Ectodermal cell (in vitro differentiated cells): ENCODE measurements around the gene AGBL1.

Experiments
- H3K27ac ChIP-seq: 2 replicates; pipeline ENCODE4 v1.7.0; 2013; ENCODE audit warnings: mild to moderate bottlenecking, low read depth, low read length; ENCODE audit not compliant: insufficient read depth, poor library complexity, severe bottlenecking
- H3K27me3 ChIP-seq: 2 replicates; pipeline ENCODE4 v1.7.0; 2013; ENCODE audit warnings: mild to moderate bottlenecking, low read length; ENCODE audit not compliant: insufficient read depth, control insufficient read depth, poor library complexity, severe bottlenecking
- H3K36me3 ChIP-seq: one replicate; pipeline ENCODE4 v1.7.0; 2013; ENCODE audit warnings: low read length; ENCODE audit not compliant: control insufficient read depth, insufficient read depth
- H3K4me1 ChIP-seq: one replicate; pipeline ENCODE4 v1.7.0; 2013; ENCODE audit warnings: low read length; ENCODE audit not compliant: control insufficient read depth, insufficient read depth
- H3K4me3 ChIP-seq: 2 replicates; pipeline ENCODE4 v1.7.0; 2013; ENCODE audit warnings: low read depth, low read length, control low read depth; ENCODE audit not compliant: insufficient read depth
- H3K9me3 ChIP-seq: 2 replicates; pipeline ENCODE4 v1.7.0; 2013; ENCODE audit warnings: mild to moderate bottlenecking, low read length, moderate library complexity; ENCODE audit not compliant: control insufficient read depth
- WGBS, 2 experiments: methylation state at CpG; one replicate each; pipeline ENCODE4 v1.1.7; 2013; ENCODE audit warnings: missing lambda C conversion rate in 2 of 2; 5-methylcytosine and 5-hydroxymethylcytosine counted together

The AGBL1 gene

DNA sequence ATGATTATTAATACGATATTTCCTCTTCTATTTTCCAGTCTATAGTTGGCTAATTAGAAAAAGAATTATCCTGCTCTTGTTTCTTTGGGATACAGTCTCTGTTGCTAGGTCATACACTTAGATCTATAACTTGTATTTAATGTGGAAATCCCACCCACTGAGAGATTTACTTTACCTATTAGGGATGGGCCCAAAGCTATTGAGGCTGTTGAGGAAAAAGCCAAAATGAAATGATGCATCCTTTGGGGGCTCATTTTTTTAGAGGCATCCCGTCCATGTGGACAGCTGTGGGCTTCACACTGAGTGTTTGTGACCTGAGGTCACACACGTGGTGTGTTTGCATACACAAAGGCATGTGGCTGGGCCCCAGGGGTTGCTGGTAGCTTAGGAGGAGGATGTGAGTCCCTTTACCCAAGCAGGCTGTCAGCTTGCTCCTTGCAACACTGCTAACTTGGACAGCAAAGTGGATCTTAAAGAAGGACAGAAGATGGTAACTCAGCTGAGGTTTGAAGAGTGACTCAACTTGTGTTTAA is 477.4 kb downstream of the AGBL1 start:
- peaks cover 36% of the 10 kb centered on the region for H3K4me1 ChIP-seq
- H3K27ac ChIP-seq: no peak overlapping the region
- no peaks in the 10 kb centered on the region for H3K27me3 ChIP-seq
- H3K36me3 ChIP-seq: no peaks in the 10 kb centered on the region
- WGBS, 2 experiments: 29 to 54% methylated on average over 2 to 3 of the region's 3 CpGs
- no peaks in the 10 kb centered on the region for H3K9me3 ChIP-seq
- H3K4me3 ChIP-seq: no peak overlapping the region

DNA sequence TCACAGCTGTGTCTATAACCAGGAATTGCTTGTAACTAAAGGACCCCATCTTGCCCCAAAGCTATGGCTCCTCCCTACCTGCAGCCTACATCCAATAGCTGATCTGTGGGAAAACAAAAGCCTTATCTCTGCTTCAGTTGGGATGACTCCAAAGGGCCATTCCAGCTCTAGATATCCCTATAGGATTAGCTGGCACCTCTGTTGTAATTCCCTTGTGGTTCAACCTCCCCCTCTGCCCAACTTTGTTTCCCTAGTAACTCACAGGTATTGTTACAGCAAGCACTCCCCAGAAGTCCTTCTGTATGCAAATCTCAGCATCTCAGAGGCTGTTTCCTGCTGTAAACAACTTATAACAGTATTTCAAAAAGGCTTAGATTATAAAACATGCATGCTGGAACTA is 478.6 kb downstream of the AGBL1 start:
- no peak overlapping the region for H3K4me3 ChIP-seq
- peaks cover 36% of the 10 kb centered on the region for H3K4me1 ChIP-seq
- no peaks in the 10 kb centered on the region for H3K36me3 ChIP-seq
- H3K27ac ChIP-seq: no peak overlapping the region
- H3K9me3 ChIP-seq: no peaks in the 10 kb centered on the region
- no peaks in the 10 kb centered on the region for H3K27me3 ChIP-seq

DNA sequence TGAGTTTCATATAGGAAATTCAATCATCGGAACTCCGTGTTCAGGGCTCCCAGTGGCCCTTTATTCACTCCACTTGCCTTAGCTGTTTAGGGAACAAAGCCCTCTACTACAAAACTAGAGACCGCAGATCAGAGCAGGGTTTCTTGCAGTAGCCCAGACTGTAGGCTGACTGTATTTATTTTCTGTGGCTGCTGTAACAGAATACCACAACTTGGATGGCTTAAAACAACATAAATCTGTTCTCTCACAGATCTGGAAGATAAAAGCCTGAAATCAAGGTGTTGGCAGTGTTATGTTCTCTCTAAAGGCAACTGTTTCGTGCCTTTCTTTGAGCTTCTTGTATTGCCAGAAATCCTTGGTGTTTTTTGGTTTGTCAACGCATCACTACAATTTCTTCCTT is 479.0 kb downstream of the AGBL1 start:
- H3K36me3 ChIP-seq: no peaks in the 10 kb centered on the region
- 80 to 89% methylated on average over 5 of the region's 5 CpGs for WGBS, 2 experiments
- H3K4me1 ChIP-seq: peaks cover 36% of the 10 kb centered on the region
- no peaks in the 10 kb centered on the region for H3K27me3 ChIP-seq
- no peak overlapping the region for H3K4me3 ChIP-seq
- peak overlapping the region; percentile 33 for H3K27ac ChIP-seq
- H3K9me3 ChIP-seq: no peaks in the 10 kb centered on the region

- Histone ChIP-seq H3K36me3 (no peaks in the 10 kb centered on the region), H3K4me3 (no peak overlapping the region), H3K27ac (no peak overlapping the region), H3K9me3 (no peaks in the 10 kb centered on the region), H3K27me3 (no peaks in the 10 kb centered on the region), H3K4me1 (peaks cover 7% of the 10 kb centered on the region)
Observed at GRCh38 chr15:86568378-86568777, 488.7 kb downstream of the AGBL1 start.

DNA sequence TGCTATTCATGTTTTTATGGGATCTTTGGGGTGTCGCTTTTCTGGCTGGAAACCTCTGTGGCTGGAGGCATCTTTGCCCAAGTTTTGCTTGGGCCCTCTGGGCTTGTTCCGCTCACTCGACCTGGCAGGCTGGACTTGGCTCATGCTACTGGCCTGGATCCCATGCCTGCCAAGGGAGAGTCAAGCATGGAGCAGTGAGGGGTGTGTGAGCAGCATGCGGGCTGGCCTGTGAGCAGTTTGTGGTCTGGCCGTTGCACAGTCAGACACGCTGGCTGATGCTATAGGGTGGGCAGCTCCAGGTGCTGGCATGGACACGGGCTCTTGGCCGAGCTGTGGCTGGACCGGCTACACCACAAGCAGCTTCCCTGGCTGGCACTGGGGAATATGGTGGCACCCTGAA is 491.1 kb downstream of the AGBL1 start:
- H3K27me3 ChIP-seq: no peaks in the 10 kb centered on the region
- H3K36me3 ChIP-seq: no peaks in the 10 kb centered on the region
- no peaks in the 10 kb centered on the region for H3K9me3 ChIP-seq
- H3K4me1 ChIP-seq: peaks cover 7% of the 10 kb centered on the region
- 94 to 95% methylated on average over 9 of the region's 9 CpGs for WGBS, 2 experiments
- no peak overlapping the region for H3K4me3 ChIP-seq
- no peak overlapping the region for H3K27ac ChIP-seq

GRCh38 chr15:86571873-86572272 is 492.2 kb downstream of the AGBL1 start:
- Histone ChIP-seq H3K27ac (no peak overlapping the region), H3K4me3 (no peak overlapping the region), H3K36me3 (no peaks in the 10 kb centered on the region), H3K27me3 (no peaks in the 10 kb centered on the region), H3K9me3 (no peaks in the 10 kb centered on the region), H3K4me1 (peaks cover 7% of the 10 kb centered on the region)
- 92 to 93% methylated on average over 11 of the region's 11 CpGs for WGBS, 2 experiments

DNA sequence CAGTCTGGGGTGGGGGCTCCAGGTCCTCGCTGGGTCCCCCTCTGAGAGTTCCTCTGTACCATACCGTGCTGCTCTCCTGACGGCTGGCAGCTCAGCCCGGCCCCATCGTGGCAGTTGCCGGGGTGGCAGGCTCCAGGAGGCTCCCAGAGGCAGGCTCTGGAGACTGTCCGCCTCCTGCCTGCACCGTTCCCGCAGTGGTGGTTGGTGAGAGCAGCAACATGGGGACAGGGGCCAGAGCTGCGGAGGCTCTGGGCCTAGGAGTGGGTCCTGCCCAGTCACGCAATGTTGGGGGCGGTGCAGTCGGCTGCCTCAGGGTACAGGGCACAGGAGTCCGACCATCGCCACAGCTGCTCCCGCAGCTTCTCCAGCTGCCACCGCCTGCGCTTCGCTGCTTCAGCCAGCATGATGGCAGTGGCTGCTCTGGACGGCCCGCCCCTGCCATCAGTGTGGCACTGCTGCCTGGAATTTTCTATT is 492.7 kb downstream of the AGBL1 start:
- no peaks in the 10 kb centered on the region for H3K27me3 ChIP-seq
- H3K4me3 ChIP-seq: no peak overlapping the region
- no peak overlapping the region for H3K27ac ChIP-seq
- peaks cover 7% of the 10 kb centered on the region for H3K4me1 ChIP-seq
- H3K9me3 ChIP-seq: no peaks in the 10 kb centered on the region
- WGBS, 2 experiments: 91 to 92% methylated on average over 21 of the region's 21 CpGs
- no peaks in the 10 kb centered on the region for H3K36me3 ChIP-seq

- H3K36me3 ChIP-seq: no peaks in the 10 kb centered on the region
- H3K4me1 ChIP-seq: peaks cover 4% of the 10 kb centered on the region
- no peak overlapping the region for H3K27ac ChIP-seq
- 72 to 77% methylated on average over 3 of the region's 3 CpGs for WGBS, 2 experiments
- H3K4me3 ChIP-seq: no peak overlapping the region
- H3K9me3 ChIP-seq: no peaks in the 10 kb centered on the region
- H3K27me3 ChIP-seq: no peaks in the 10 kb centered on the region
Observed at GRCh38 chr15:86573476-86573875, 493.8 kb downstream of the AGBL1 start.

- no peaks in the 10 kb centered on the region for H3K27me3 ChIP-seq
- H3K9me3 ChIP-seq: no peaks in the 10 kb centered on the region
- 6 to 9% methylated on average over 2 of the region's 2 CpGs for WGBS, 2 experiments
- no peak overlapping the region for H3K27ac ChIP-seq
- peaks cover 15% of the 10 kb centered on the region for H3K4me1 ChIP-seq
- no peak overlapping the region for H3K4me3 ChIP-seq
- no peaks in the 10 kb centered on the region for H3K36me3 ChIP-seq
Observed at GRCh38 chr15:86588413-86588812, 508.7 kb downstream of the AGBL1 start.

GRCh38 chr15:86590461-86590860 is 510.8 kb downstream of the AGBL1 start:
- Histone ChIP-seq H3K27ac (no peak overlapping the region), H3K36me3 (no peaks in the 10 kb centered on the region), H3K4me1 (peaks cover 15% of the 10 kb centered on the region), H3K27me3 (no peaks in the 10 kb centered on the region), H3K4me3 (no peak overlapping the region), H3K9me3 (no peaks in the 10 kb centered on the region)
- WGBS, 2 experiments: 29 to 33% methylated on average over 1 of the region's 1 CpG

- Histone ChIP-seq H3K4me3 (no peak overlapping the region), H3K4me1 (peaks cover 15% of the 10 kb centered on the region), H3K27me3 (no peaks in the 10 kb centered on the region), H3K36me3 (no peaks in the 10 kb centered on the region), H3K27ac (no peak overlapping the region), H3K9me3 (no peaks in the 10 kb centered on the region)
- WGBS, 2 experiments: 90 to 92% methylated on average over 1 of the region's 1 CpG
Observed at GRCh38 chr15:86591158-86591557, 511.5 kb downstream of the AGBL1 start.
